ENCODE measurements around the gene SCMH1.

The SCMH1 gene

GRCh38 chr1:40979241-40980067, 262.7 kb downstream of the SCMH1 start, which contains the start of gene CTPS1:
Gene CTPS1, plus strand, starts transcription at chr1:40979696. Its CDS starts 3,595 bp downstream, at chr1:40983291.
- DNase-seq: peak; percentile 82 to 100 (median 95)

GRCh38 chr1:40978886-40979240, 263.2 kb downstream of the SCMH1 start:
- DNase-seq: peak in 2 of 51 donors; percentile 18 to 35

GRCh38 chr1:40977716-40978115, 264.4 kb downstream of the SCMH1 start:
- DNase-seq: no peak
